ENCODE results near the gene DMAC2.

DMAC2 gene

GRCh38 chr19:41422456-41422855 lies 17.3 kb downstream of the DMAC2 start:
- H3K4me2 ChIP-seq (ENCODE audit: low read depth, low read length, poor library complexity, severe bottlenecking): no peak overlapping the region
- H3K9me3 ChIP-seq (ENCODE audit: insufficient read depth, low read length): no peaks in the 10 kb centered on the region

DNA sequence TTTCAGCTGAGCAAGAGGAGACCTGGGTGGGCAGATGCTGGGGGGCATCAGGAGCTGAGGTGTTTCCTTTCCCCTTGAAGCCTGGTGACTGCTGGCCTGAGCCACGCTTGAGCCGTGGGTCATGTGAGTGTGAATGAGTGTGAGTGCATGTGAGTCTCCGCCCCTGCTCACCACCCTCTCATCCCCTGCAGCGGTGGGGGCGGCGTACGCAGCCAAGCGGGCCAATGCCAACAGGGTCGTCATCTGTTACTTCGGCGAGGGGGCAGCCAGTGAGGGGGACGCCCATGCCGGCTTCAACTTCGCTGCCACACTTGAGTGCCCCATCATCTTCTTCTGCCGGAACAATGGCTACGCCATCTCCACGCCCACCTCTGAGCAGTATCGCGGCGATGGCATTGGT lies 17.7 kb downstream of the DMAC2 start:
- H3K36me3 ChIP-seq (ENCODE audit: low read length): no peaks in the 10 kb centered on the region
- no peak for TF ChIP-seq EZH2phosphoT487 (conservative IDR thresholded peaks at IDR 0.05; ENCODE audit: low read length)
- TF ChIP-seq, protein P1, sequence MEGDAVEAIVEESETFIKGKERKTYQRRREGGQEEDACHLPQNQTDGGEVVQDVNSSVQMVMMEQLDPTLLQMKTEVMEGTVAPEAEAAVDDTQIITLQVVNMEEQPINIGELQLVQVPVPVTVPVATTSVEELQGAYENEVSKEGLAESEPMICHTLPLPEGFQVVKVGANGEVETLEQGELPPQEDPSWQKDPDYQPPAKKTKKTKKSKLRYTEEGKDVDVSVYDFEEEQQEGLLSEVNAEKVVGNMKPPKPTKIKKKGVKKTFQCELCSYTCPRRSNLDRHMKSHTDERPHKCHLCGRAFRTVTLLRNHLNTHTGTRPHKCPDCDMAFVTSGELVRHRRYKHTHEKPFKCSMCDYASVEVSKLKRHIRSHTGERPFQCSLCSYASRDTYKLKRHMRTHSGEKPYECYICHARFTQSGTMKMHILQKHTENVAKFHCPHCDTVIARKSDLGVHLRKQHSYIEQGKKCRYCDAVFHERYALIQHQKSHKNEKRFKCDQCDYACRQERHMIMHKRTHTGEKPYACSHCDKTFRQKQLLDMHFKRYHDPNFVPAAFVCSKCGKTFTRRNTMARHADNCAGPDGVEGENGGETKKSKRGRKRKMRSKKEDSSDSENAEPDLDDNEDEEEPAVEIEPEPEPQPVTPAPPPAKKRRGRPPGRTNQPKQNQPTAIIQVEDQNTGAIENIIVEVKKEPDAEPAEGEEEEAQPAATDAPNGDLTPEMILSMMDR (IDR thresholded peaks at IDR 0.05; ENCODE audit: insufficient read depth, low read length, poor library complexity, severe bottlenecking): no peak
- no peaks in the 10 kb centered on the region for H3F3A ChIP-seq (ENCODE audit: insufficient read depth)
- no peak overlapping the region for H3K4me3 ChIP-seq (ENCODE audit: insufficient read depth, low read length, poor library complexity, severe bottlenecking)
- no peaks in the 10 kb centered on the region for H3K9me3 ChIP-seq (ENCODE audit: insufficient read depth, low read length)
- no peak overlapping the region for H2AFZ ChIP-seq (ENCODE audit: low read depth, low read length, severe bottlenecking)
- H4K20me1 ChIP-seq (ENCODE audit: low read depth, low read length): no peaks in the 10 kb centered on the region
- H3K9ac ChIP-seq (ENCODE audit: low read length): no peak overlapping the region
- no peaks in the 10 kb centered on the region for H3K9me2 ChIP-seq (replicated peaks; ENCODE audit: insufficient read depth, low read length)
- H3K27ac ChIP-seq (ENCODE audit: low read depth, low read length): no peak overlapping the region
- no peak overlapping the region for H3K4me2 ChIP-seq (ENCODE audit: low read depth, low read length, poor library complexity, severe bottlenecking)
- H3K79me2 ChIP-seq (ENCODE audit: insufficient read depth, low read length): no peaks in the 10 kb centered on the region
- no peaks in the 10 kb centered on the region for H3K27me3 ChIP-seq (ENCODE audit: low read length)

More at GRCh38 chr19:41422456-41422855, 17.3 kb downstream of the DMAC2 start:
- no peaks in the 10 kb centered on the region for H4K20me1 ChIP-seq (ENCODE audit: low read depth, low read length)
- no peaks in the 10 kb centered on the region for H3F3A ChIP-seq (ENCODE audit: insufficient read depth)
- no peaks in the 10 kb centered on the region for H3K27me3 ChIP-seq (ENCODE audit: low read length)
- H3K9me2 ChIP-seq (replicated peaks; ENCODE audit: insufficient read depth, low read length): no peaks in the 10 kb centered on the region
- H3K36me3 ChIP-seq (ENCODE audit: low read length): no peaks in the 10 kb centered on the region
- H3K27ac ChIP-seq (ENCODE audit: low read depth, low read length): no peak overlapping the region
- TF ChIP-seq, protein P1 (IDR thresholded peaks at IDR 0.05; ENCODE audit: insufficient read depth, low read length, poor library complexity, severe bottlenecking): no peak
- TF ChIP-seq EZH2phosphoT487 (conservative IDR thresholded peaks at IDR 0.05; ENCODE audit: low read length): no peak
- no peak overlapping the region for H3K4me3 ChIP-seq (ENCODE audit: insufficient read depth, low read length, poor library complexity, severe bottlenecking)
- no peaks in the 10 kb centered on the region for H3K79me2 ChIP-seq (ENCODE audit: insufficient read depth, low read length)
- no peak overlapping the region for H3K9ac ChIP-seq (ENCODE audit: low read length)
- H2AFZ ChIP-seq (ENCODE audit: low read depth, low read length, severe bottlenecking): no peak overlapping the region

GRCh38 chr19:41421314-41421713 lies 18.4 kb downstream of the DMAC2 start:
- no peak for TF ChIP-seq EZH2phosphoT487 (conservative IDR thresholded peaks at IDR 0.05; ENCODE audit: low read length)
- TF ChIP-seq, protein P1 (IDR thresholded peaks at IDR 0.05; ENCODE audit: insufficient read depth, low read length, poor library complexity, severe bottlenecking): no peak
- H3K9ac ChIP-seq (ENCODE audit: low read length): no peak overlapping the region
- H3K27ac ChIP-seq (ENCODE audit: low read depth, low read length): no peak overlapping the region
- no peaks in the 10 kb centered on the region for H3F3A ChIP-seq (ENCODE audit: insufficient read depth)
- no peaks in the 10 kb centered on the region for H3K79me2 ChIP-seq (ENCODE audit: insufficient read depth, low read length)
- H3K9me2 ChIP-seq (replicated peaks; ENCODE audit: insufficient read depth, low read length): no peaks in the 10 kb centered on the region
- H3K4me2 ChIP-seq (ENCODE audit: low read depth, low read length, poor library complexity, severe bottlenecking): no peak overlapping the region
- no peaks in the 10 kb centered on the region for H3K36me3 ChIP-seq (ENCODE audit: low read length)
- H4K20me1 ChIP-seq (ENCODE audit: low read depth, low read length): no peaks in the 10 kb centered on the region
- no peaks in the 10 kb centered on the region for H3K27me3 ChIP-seq (ENCODE audit: low read length)
- no peak overlapping the region for H3K4me3 ChIP-seq (ENCODE audit: insufficient read depth, low read length, poor library complexity, severe bottlenecking)
- H2AFZ ChIP-seq (ENCODE audit: low read depth, low read length, severe bottlenecking): no peak overlapping the region
- H3K9me3 ChIP-seq (ENCODE audit: insufficient read depth, low read length): no peaks in the 10 kb centered on the region
